ENCODE results near the gene TMOD1. TPM values are rescaled to one million over a fixed set of nuclear protein-coding genes. Genes with fewer than 3 reads are reported as not detected.
A peak's percentile ranks its signal among the peaks of the same experiment; 100 is the strongest.

Gene TMOD1
- total RNA-seq, 2 experiments from 2014 or later: 1.5 to 1.8 TPM

- Mint-ChIP-seq H3K36me3 (ENCODE audit: low read depth) (no peaks in the 10 kb centered on the region), H3K27me3 (no peaks in the 10 kb centered on the region), H3K4me1 (peaks cover 20% of the 10 kb centered on the region), H3K4me3 (no peak overlapping the region), H3K27ac (no peak overlapping the region), H3K9me3 (no peaks in the 10 kb centered on the region)
- DNase-seq: no peak
- ChIA-PET POLR2A (no interaction called here), CTCF (no interaction called here)
These were observed 26.4 kb downstream of the TMOD1 start for GRCh38 chr9:97527626-97528528.

DNA sequence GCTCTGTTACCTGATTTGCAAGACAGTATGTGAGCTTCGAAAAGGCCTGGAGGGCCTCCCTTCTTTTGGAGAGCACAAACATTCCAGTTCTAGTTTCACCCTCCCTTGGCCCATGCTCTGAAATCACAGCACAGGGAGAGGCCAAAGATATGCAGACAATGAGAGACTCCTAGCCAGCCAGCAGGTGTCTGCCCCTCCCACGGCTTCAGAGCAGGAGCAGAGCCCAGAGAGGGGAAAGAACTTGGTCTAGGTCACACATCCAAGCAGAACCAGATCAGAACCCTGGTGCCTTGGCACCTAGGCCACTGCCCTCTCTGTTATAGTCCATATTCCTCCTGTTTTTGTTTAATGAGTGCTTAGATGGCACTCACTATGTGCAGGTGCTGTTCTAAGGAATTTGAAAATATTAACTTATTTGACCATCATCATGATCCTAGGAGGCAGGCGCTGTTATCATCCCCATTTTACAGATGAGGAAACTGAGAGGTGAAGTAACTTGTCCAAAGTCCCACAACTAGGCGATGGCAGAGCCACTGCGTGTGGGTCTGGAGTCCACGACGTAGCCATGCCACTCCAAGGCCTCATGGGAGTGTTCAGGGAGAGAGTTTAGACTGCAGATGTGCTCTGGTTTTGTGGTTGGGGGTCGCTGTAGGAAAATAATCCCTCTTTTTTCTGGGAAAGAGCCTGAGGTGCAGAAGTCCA, 27.2 kb downstream of the TMOD1 start:
- no peak for DNase-seq
- CTCF ChIA-PET: interaction anchor here (0.5 to 1.2 kb wide), 2 partner anchors 60 to 495 kb away, joined by 3 read pairs; no protein-coding TSS in a partner anchor
- no peaks in the 10 kb centered on the region for H3K27me3 Mint-ChIP-seq
- H3K4me1 Mint-ChIP-seq: peaks cover 20% of the 10 kb centered on the region
- POLR2A ChIA-PET: interaction anchor here (0.8 kb wide), 1 partner anchor 838 kb away, joined by 3 read pairs; no protein-coding TSS in a partner anchor
- no peaks in the 10 kb centered on the region for H3K36me3 Mint-ChIP-seq (ENCODE audit: low read depth)
- no peak overlapping the region for H3K4me3 Mint-ChIP-seq
- H3K27ac Mint-ChIP-seq: no peak overlapping the region
- H3K9me3 Mint-ChIP-seq: no peaks in the 10 kb centered on the region

- peak; percentile 31 for DNase-seq
- Mint-ChIP-seq H3K27ac (peak overlapping the region; percentile 19), H3K27me3 (peaks cover under 1% of the 10 kb centered on the region), H3K4me3 (no peak overlapping the region), H3K4me1 (peaks cover 20% of the 10 kb centered on the region), H3K36me3 (ENCODE audit: low read depth) (no peaks in the 10 kb centered on the region), H3K9me3 (no peaks in the 10 kb centered on the region)
- ChIA-PET POLR2A (interaction anchor here (0.8 kb wide), 1 partner anchor 838 kb away, joined by 3 read pairs; no protein-coding TSS in a partner anchor), CTCF (interaction anchor here (0.5 to 1.2 kb wide), 2 partner anchors 61 to 494 kb away, joined by 3 read pairs; no protein-coding TSS in a partner anchor)
These were observed 28.1 kb downstream of the TMOD1 start for GRCh38 chr9:97529363-97530076.

DNA sequence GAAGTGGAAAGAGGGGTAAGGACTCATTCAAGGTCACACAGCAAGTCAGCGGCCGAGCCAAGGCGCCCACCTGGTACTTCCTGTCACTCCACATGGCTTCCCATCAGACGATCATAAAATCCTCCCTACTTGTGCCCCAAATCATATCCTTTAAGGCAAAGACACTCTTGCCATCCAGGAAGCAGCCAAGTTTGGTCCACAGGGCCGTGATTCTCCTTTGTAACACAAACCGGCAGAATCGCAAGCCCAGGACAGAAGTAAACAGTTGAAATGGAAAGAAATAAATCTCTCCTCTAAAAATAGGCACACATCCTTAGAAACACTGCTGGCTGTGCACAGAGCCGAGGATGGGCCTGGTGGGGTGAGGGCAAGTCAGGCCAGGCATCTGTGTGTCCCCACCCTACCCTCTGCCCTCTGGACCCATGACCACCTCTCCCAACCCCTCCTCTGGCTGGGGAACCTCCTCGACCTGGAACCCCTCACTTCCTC, 30.5 kb downstream of the TMOD1 start:
- CTCF ChIA-PET: no interaction called here
- POLR2A ChIA-PET: no interaction called here
- peaks cover 5% of the 10 kb centered on the region for H3K27me3 Mint-ChIP-seq

GRCh38 chr9:97534185-97534584, 32.7 kb downstream of the TMOD1 start:
- CTCF ChIA-PET: no interaction called here
- POLR2A ChIA-PET: no interaction called here
- Mint-ChIP-seq H3K9me3 (no peaks in the 10 kb centered on the region), H3K4me1 (peaks cover 11% of the 10 kb centered on the region), H3K36me3 (ENCODE audit: low read depth) (no peaks in the 10 kb centered on the region), H3K4me3 (no peak overlapping the region), H3K27ac (no peak overlapping the region), H3K27me3 (peaks cover 17% of the 10 kb centered on the region)
- DNase-seq: no peak

More for the DNA sequence above, 30.5 kb downstream of the TMOD1 start:
- Mint-ChIP-seq H3K4me3 (no peak overlapping the region), H3K9me3 (no peaks in the 10 kb centered on the region), H3K4me1 (peaks cover 20% of the 10 kb centered on the region), H3K27ac (no peak overlapping the region), H3K36me3 (ENCODE audit: low read depth) (no peaks in the 10 kb centered on the region)
- no peak for DNase-seq

GRCh38 chr9:97534961-97535594, 33.6 kb downstream of the TMOD1 start:
- ChIA-PET POLR2A (no interaction called here), CTCF (no interaction called here)
- Mint-ChIP-seq H3K27ac (no peak overlapping the region), H3K36me3 (ENCODE audit: low read depth) (no peaks in the 10 kb centered on the region), H3K9me3 (no peaks in the 10 kb centered on the region), H3K27me3 (peaks cover 19% of the 10 kb centered on the region), H3K4me3 (no peak overlapping the region), H3K4me1 (peaks cover 2% of the 10 kb centered on the region)
- DNase-seq: no peak

GRCh38 chr9:97535771-97536170, 34.3 kb downstream of the TMOD1 start:
- Mint-ChIP-seq H3K4me1 (no peaks in the 10 kb centered on the region), H3K4me3 (no peak overlapping the region), H3K36me3 (ENCODE audit: low read depth) (no peaks in the 10 kb centered on the region), H3K9me3 (no peaks in the 10 kb centered on the region), H3K27me3 (peaks cover 24% of the 10 kb centered on the region), H3K27ac (no peak overlapping the region)
- DNase-seq: no peak
- ChIA-PET CTCF (no interaction called here), POLR2A (no interaction called here)

GRCh38 chr9:97536480-97536879, 35.0 kb downstream of the TMOD1 start:
- Mint-ChIP-seq H3K27ac (no peak overlapping the region), H3K36me3 (ENCODE audit: low read depth) (no peaks in the 10 kb centered on the region), H3K4me1 (no peaks in the 10 kb centered on the region), H3K9me3 (no peaks in the 10 kb centered on the region), H3K4me3 (no peak overlapping the region), H3K27me3 (peaks cover 24% of the 10 kb centered on the region)
- ChIA-PET CTCF (interaction anchor here (1.0 kb wide), 1 partner anchor 19 kb away, joined by 3 read pairs; no protein-coding TSS in a partner anchor), POLR2A (interaction anchor here (1.2 kb wide), 1 partner anchor 18 kb away, joined by 3 read pairs; no protein-coding TSS in a partner anchor)
- DNase-seq: no peak

DNA sequence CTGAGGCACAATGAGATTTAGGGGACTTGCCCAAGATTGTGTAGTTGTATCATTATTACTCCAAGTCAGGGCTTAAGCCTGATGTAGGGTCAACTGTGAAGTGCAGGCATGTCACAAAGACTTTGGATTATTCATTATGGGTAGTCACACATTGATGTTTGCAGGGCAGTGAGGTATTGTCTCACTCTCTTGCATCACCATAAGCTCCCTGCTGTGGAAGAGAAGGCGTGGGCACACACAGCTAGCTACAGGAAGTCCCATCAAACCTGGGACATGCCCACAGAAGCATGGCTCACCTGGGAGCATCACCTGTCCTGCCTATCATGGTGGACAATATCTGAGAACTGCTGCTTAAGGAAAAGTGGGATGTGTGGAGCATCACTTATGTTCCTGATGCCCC, 42.1 kb downstream of the TMOD1 start:
- Mint-ChIP-seq H3K27ac (no peak overlapping the region), H3K36me3 (ENCODE audit: low read depth) (no peaks in the 10 kb centered on the region), H3K9me3 (no peaks in the 10 kb centered on the region), H3K27me3 (peaks cover 15% of the 10 kb centered on the region), H3K4me1 (no peaks in the 10 kb centered on the region), H3K4me3 (no peak overlapping the region)
- POLR2A ChIA-PET: no interaction called here
- CTCF ChIA-PET: no interaction called here
- no peak for DNase-seq

DNA sequence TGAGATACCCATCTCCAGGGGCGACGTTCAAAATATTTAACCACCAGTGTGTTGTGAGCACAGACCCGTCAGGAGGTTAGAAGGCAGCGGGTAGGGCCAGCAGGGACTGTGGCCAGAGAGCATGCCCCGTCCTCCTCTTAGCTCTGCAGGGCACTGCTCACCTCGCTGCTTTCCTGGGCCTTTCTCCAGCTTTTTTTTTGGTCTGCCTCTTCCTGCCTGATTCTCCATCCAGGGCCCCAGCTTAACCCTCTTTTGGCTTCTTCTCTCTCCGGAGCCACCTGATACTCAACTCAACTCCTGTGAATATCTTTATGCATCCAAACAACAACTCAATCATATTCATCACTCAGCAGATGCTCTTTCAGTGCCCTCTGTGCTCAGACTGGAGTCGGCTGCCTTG, 44.0 kb downstream of the TMOD1 start:
- ChIA-PET POLR2A (no interaction called here), CTCF (no interaction called here)
- peaks cover 17% of the 10 kb centered on the region for H3K27me3 Mint-ChIP-seq
- no peak overlapping the region for H3K27ac Mint-ChIP-seq
- no peaks in the 10 kb centered on the region for H3K4me1 Mint-ChIP-seq
- no peaks in the 10 kb centered on the region for H3K36me3 Mint-ChIP-seq (ENCODE audit: low read depth)
- H3K4me3 Mint-ChIP-seq: no peak overlapping the region
- H3K9me3 Mint-ChIP-seq: no peaks in the 10 kb centered on the region
- DNase-seq: no peak

GRCh38 chr9:97547098-97547829, 45.8 kb downstream of the TMOD1 start:
- H3K27me3 Mint-ChIP-seq: peaks cover 25% of the 10 kb centered on the region
- no peak for DNase-seq
- ChIA-PET POLR2A (no interaction called here), CTCF (no interaction called here)
- no peaks in the 10 kb centered on the region for H3K36me3 Mint-ChIP-seq (ENCODE audit: low read depth)
- no peaks in the 10 kb centered on the region for H3K4me1 Mint-ChIP-seq
- no peaks in the 10 kb centered on the region for H3K9me3 Mint-ChIP-seq
- no peak overlapping the region for H3K27ac Mint-ChIP-seq
- no peak overlapping the region for H3K4me3 Mint-ChIP-seq

GRCh38 chr9:97548379-97548778, 46.9 kb downstream of the TMOD1 start:
- no peak overlapping the region for H3K27ac Mint-ChIP-seq
- H3K27me3 Mint-ChIP-seq: peaks cover 29% of the 10 kb centered on the region
- no peaks in the 10 kb centered on the region for H3K9me3 Mint-ChIP-seq
- DNase-seq: no peak
- ChIA-PET CTCF (interaction anchor here (1.5 kb wide), 1 partner anchor 61 kb away, joined by 3 read pairs; no protein-coding TSS in a partner anchor), POLR2A (no interaction called here)
- H3K36me3 Mint-ChIP-seq (ENCODE audit: low read depth): no peaks in the 10 kb centered on the region
- H3K4me3 Mint-ChIP-seq: no peak overlapping the region
- no peaks in the 10 kb centered on the region for H3K4me1 Mint-ChIP-seq

All from activated CD4-positive, alpha-beta memory T cell treated with anti-CD3 and anti-CD28 coated beads, Interleukin-2, amount 10 ng/mL, durations not matched to agents 7 days and 5 days (primary cell).